Renal cortex interstitium (tissue), 11 donors: ENCODE data around the gene OR51D1. TPM values are rescaled to one million over a fixed set of nuclear protein-coding genes. Genes with fewer than 3 reads are reported as not detected.

Source experiments
- DNase-seq, 11 donors: peaks; one replicate each; pipeline ENCODE4 v3.0.0-alpha.2; 2013; ENCODE audit warnings: low read depth in 9 of 11, low spot score in 4 of 11; ENCODE audit errors: extremely low read depth in 1 of 11
- polyA plus RNA-seq, 3 donors: library from polyadenylated mRNA; unstranded; fragments of 120-200 nt; gene quantifications; one replicate each; pipeline ENCODE4 v1.2.1, GENCODE V29; 2013; ENCODE audit not compliant: insufficient read length in 3 of 3

The OR51D1 gene
- polyA plus RNA-seq, 3 donors, result not detected

DNA sequence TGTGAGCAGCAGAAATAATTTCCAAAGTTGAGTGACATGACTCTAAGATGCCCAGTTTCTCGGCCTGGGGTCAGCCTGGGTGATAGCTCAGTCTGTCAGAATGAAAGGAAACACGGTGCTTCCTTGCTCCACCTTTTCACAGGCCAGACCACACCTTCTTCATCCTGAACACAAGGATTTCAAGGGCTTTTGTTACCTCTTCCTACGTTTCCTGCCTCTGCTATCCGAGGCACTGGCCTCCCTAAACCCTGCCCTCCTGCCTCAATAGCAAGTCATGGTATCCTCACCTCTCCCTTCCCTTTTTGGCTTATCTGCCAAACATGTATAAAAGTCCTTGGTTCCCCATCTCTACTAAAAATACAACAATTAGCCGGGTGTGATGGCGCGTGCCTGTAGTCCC, 4.8 kb downstream of the OR51D1 start:
- no peak for DNase-seq

DNA sequence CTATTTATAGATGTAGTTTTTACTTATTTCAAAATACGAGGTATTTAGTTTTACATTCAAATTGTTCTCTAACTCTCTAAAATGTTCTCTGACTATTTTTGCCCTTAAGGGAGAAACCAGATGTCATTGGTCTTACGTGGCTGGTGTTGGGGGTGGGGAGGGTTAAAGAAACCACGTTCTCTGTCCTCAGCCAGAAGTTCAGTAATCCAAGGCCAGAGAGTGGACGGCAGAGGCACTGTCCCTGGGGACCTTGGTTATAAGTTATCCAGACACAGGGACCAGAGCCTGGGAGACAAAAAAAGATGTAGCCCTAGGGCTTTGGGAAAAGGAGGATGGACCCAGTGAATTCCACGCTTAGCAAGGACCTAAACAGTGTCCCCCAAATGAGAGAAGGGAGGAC, 5.8 kb downstream of the OR51D1 start:
- no peak for DNase-seq

DNA sequence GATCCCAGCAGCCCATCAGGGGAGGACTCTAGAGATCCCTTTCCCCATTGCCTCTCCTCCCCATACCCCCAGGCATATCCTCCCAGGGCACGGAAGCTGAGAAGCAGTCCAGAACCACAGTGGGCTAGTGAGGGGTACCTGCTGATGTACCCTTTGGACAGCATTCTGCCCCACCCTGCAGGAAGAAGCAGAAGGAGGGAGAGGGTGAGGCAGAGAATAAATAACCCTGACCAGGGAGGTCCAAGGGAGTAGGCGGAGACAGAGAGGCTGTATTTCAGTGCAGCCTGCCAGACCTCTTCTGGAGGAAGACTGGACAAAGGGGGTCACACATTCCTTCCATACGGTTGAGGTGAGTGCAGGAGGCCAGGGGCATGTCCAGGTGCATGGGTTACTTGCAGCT, 6.4 kb downstream of the OR51D1 start, which contains the start of gene OR51E1:
Gene OR51E1 (plus strand): TSS at position 301 of the 400 bp plus-strand sequence. CDS start 8,545 bp downstream, outside the sequence.
- DNase-seq, result no peak

DNA sequence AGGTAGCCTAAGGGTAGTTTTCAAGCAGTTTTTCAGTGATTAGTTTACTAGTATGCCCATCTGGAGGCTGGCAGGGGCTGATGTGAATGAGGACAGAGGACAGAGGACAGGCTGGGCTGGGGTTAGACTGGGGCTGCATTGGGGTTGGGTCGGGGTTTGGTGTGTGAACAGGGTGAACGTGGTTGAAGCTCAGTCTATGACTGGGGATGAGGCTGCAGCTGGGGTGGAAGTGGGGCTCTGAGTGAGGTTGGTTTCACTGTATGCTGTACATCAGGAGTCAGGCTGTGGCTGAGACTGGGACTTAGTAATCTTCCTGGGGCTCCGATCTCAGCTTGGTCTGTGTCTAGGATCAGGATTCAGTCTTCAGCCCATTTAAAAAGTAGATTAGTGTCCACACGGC, 7.0 kb downstream of the OR51D1 start:
- no peak for DNase-seq

DNA sequence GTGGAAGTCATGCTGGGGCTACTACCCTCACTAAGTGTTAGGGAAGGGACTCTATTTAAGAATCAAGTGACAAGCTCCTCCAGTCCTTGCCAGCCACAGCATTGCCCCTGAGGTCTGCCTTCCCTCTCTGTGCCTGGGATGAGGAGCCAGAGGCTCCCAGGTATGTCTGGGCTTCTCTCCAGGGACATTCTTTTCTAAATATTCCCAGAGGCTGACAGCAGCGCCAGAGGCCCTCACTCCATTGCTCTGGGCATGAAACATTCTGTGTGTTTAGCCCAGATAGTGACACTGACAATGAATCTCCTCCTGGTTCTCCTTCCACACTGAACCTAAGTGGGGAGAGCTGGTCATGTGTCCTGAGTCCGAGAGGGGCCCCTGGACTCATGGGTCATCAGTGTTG, 8.7 kb downstream of the OR51D1 start:
- DNase-seq, result no peak

GRCh38 chr11:4647766-4648165, 10.5 kb downstream of the OR51D1 start:
- no peak for DNase-seq

DNA sequence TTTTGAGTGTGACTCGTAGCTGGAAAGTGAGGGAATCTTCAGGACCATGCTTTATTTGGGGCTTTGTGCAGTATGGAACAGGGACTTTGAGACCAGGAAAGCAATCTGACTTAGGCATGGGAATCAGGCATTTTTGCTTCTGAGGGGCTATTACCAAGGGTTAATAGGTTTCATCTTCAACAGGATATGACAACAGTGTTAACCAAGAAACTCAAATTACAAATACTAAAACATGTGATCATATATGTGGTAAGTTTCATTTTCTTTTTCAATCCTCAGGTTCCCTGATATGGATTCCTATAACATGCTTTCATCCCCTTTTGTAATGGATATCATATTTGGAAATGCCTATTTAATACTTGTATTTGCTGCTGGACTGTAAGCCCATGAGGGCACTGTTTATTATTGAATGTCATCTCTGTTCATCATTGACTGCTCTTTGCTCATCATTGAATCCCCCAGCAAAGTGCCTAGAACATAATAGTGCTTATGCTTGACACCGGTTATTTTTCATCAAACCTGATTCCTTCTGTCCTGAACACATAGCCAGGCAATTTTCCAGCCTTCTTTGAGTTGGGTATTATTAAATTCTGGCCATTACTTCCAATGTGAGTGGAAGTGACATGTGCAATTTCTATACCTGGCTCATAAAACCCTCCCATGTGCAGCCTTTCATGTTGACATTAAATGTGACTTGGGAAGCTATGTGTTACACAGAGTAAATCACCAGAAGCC, 17.5 kb downstream of the OR51D1 start:
- DNase-seq, result no peak

DNA sequence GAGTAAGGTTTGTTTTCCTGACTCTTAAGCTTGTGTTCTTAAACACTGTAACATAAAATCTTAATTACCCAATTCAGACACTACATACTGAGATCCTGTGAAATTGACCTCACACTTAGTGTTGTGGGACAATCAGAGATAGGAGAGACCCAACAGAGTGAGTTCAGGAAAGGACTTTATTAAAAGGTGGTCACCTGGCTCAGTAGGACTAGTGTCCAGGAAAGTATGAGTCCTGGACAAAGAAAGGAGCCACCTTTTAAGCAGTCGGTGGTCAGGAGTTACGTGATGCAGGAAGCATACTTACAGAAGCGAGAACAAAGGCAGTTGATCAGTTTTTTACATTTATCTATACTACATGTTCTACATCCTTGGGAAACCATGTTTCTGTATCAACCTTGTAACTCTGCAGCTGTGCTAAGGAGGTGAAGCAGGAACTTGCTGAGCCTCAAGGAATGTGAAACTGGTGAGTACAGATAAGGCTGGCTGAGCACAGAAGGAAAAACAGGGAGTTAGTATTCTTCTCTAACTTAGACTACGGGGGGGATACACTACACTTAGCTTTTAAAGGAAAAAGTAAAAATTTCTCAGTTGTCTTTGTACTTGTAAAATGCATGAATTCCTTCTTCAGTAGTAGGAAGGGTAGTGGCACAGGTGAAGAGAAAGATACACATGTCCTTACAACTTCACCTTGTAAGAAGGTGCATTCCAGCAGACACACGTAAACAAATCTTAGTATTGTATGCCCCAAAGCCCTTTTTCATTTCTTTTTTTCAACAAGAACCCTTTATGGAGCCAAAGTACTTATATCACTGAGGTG, 21.6 kb downstream of the OR51D1 start:
- no peak for DNase-seq

- no peak for DNase-seq
These were observed 25.6 kb downstream of the OR51D1 start for GRCh38 chr11:4662876-4663275.

DNA sequence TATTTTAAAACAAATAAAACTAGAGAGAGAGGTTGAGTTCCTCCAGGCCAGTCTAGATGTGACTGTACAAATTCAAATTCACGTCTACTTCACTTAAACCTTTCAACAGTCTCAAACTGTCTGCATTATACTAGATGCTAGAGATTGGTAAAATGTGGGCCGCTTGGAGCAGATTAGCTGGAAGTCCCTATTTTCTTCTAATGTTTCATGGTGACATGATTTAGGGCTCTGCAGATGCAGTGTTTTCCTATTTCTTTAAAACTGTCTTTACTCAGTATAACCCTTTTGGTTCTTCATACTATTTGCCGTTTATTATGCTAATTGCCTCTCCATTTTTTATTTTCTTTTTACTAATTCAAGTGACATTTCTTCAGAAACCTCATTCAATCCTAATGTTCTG, 26.9 kb downstream of the OR51D1 start:
- no peak for DNase-seq

DNA sequence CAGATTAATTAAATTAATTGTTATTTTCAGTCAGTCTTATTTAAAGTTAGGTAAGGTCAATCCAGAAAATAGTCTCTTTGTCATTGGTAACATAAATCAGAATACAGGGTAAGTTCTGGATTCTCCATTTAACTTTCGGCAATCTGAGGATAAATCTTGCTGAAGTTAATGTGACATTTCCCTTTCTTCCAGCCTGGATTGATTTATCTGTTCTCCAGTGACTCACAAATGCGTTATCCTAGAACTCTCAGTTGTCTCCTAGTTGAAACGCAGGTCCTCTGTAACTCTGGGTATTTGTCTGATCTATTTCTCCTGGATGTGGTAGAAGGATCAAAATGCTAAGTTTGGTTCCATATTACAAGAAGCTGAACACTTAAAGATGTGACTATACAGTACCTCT, 27.5 kb downstream of the OR51D1 start:
- no peak for DNase-seq

DNA sequence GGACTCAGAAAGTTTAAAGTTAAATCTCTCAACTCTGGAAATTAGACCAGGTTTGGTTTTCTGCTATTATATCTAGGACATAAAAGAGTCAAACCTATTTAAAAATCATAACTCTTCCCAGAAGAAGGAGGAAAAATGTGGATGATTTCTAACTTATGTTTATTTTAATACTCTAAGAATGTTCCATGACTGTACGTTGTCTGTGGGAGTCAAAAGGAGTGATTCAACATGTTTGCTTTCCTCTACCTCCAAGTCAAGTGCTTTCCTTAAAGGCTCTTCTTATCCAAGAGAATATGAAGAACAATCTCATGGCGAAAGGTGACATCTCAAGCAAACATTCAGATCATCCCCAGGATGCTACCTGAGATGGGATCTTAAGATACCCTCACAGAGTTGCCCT, 28.1 kb downstream of the OR51D1 start:
- DNase-seq, result no peak

- no peak for DNase-seq
These were observed 34.5 kb downstream of the OR51D1 start for GRCh38 chr11:4671741-4672140.

DNA sequence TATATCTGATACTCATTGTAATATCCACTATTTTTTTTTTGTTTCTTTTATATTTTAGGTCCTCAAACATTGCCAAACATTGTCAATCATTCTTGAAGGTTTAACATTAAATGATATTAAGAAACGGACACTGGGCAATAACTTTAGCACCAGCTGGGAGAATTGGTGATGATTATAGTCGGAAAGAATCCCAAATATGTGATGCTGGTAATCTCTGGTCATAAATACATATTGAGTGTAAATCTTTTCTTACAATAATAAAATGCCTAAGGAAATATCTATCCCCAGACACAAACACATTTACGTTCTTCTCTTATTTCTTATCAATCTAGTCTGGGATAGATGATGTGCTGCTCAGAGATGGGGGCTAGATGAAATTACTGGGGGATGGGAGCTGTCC, 35.2 kb downstream of the OR51D1 start:
- DNase-seq, result no peak

DNA sequence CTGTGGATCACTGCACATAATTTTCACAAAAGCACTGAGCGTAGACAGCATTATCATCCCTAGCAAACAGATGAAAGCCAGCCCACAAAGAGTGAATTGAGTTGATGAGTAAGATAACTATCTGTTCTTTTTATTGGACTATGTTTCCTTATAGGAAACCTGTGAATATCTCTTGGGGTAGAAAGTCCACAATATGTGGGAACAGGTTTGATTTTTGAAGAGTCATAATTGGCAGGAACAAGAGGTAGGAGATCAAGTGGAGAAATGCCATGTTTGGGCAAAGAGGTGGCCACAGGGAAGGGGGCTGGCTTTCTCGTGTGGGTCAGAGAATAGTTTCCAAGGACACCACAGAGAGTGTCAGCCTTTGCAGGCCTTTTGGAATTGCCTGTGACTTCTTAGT, 36.5 kb downstream of the OR51D1 start:
- DNase-seq, result no peak

DNA sequence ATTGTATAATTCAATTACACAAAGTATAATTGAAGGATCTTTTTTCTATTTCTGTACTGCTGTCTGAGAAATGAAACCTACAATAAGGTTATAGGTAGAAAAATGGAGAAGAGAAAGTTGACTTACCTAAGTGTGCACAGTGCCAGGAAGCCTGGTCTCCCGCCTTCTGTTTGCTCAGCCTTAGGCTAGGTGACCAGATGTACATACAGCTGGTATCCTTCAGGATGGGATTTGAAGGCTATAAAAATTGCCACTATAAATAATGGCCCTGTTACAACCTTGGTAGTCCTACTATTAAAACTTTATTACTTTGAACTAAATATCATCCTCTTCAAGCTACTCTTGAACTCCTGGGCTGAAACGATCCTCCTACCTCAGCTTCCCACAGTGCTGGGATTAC, 40.7 kb downstream of the OR51D1 start:
- peak in 3 of 11 donors; percentile 25 to 66 (median 53) for DNase-seq

DNA sequence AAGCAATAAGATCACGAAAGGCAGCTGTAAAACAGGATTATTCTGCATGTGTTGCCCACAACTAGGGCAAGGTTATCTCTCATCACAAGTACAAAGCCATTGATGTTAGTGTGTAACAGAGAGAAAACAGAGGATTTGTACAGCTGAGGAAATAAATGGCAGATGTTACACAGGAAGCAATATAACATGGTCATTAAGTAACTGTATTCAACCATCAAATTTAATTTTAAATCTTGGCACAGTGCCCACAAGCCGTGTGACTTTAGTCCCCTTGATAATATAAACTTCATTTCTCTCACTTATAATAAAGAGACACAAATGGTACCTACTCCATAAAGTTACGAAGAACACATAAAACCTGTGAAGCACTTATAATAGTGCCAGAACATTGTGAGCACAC, 43.1 kb downstream of the OR51D1 start:
- peak in 1 of 11 donors; percentile 46 for DNase-seq

- DNase-seq, result no peak
These were observed 45.5 kb downstream of the OR51D1 start for GRCh38 chr11:4682623-4683419.

DNA sequence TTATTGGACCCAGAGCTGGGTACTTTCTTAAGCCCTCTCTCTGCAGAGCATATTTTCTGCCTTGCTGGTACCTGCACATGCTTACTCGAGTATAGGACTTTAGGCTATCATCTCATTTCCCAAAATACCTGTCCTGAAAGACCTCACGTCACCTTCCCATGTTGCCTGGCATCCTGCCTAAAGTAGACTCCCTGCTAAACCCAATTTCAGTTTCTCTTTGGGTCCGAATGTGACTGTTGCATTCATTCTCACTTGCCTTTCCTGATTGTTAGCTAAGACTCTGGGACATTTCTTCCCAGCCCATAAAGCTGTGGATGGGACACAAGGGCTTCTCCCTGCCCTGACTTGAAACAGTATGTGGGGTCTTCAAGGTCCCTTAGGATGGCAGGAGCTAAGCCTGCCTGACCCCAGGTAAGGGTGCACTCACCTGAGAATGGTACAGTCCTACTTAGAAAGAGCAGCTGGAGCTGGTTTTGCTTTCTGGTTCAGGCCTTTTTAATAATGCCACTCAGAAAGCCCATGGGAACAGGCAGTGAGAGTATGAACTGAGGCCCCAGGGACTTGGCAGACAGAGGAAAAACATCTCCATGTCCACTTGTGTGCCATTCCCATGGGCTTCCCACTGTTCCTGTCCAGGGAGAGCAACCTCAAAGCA, 47.5 kb downstream of the OR51D1 start:
- DNase-seq, result no peak
